ENCODE measurements around the gene CXCL1. TPM values are rescaled to one million over a fixed set of nuclear protein-coding genes. Genes with fewer than 3 reads are reported as not detected.

Gene CXCL1
- total RNA-seq, 2 donors from 2014 or later = 17.1 to 52.7 TPM

DNA sequence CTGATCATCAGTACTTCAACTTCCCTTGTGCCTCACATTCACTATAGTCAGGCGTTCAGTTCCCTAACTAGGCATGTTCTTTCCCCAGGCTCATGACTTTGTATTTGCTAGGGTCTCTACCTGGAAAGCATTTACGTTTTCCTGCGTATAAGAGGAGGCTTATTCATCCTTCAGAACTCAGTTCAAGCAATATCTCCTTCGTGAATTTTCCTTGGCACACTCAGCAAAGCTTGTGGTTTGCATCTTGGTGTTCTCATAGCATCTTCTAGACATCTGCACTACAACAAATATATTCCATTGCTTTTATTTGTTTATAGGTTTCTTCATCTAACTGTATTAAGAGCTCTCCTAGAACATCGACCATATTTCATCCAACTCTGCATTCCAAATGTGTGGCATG lies 30.1 kb upstream of the CXCL1 start:
- ATAC-seq (no peak), DNase-seq (no peak)
- TF ChIP-seq POLR2A (IDR thresholded peaks at IDR 0.05) = no peak
- TF ChIP-seq, protein P1, sequence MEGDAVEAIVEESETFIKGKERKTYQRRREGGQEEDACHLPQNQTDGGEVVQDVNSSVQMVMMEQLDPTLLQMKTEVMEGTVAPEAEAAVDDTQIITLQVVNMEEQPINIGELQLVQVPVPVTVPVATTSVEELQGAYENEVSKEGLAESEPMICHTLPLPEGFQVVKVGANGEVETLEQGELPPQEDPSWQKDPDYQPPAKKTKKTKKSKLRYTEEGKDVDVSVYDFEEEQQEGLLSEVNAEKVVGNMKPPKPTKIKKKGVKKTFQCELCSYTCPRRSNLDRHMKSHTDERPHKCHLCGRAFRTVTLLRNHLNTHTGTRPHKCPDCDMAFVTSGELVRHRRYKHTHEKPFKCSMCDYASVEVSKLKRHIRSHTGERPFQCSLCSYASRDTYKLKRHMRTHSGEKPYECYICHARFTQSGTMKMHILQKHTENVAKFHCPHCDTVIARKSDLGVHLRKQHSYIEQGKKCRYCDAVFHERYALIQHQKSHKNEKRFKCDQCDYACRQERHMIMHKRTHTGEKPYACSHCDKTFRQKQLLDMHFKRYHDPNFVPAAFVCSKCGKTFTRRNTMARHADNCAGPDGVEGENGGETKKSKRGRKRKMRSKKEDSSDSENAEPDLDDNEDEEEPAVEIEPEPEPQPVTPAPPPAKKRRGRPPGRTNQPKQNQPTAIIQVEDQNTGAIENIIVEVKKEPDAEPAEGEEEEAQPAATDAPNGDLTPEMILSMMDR (IDR thresholded peaks at IDR 0.05) = no peak
- Histone ChIP-seq H3K27me3 (no peaks in the 10 kb centered on the region), H3K9me3 (no peaks in the 10 kb centered on the region), H3K36me3 (replicated peaks in 1 of 2; ENCODE audit: insufficient read depth in 1 of 2, low read depth in 2 of 2) (no peaks in the 10 kb centered on the region), H3K4me3 (no peak overlapping the region), H3K27ac (no peak overlapping the region), H3K4me1 (peaks cover 18% of the 10 kb centered on the region)
- intact Hi-C loops (cut with DNase I) = no loop called here
- WGBS, 2 donors = 64 to 72% methylated on average over 5 of the region's 5 CpGs

DNA sequence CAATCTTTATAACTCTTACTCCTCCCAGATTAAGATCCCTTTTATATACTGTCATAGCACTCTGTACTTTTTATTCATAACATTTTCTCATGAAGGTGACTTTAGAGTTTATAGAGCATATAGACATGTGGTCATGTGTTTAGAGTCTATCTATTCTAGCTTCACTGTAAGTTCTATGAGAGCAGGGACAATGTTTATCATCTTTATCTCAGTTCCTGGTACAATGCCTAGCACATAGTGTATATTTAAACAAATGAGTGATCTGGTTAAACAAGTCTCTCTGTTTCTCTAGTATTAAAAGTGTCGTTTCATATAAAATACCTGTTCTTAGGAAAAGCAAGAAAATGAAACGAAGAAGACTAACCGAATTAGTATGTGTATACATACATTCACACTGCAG lies 29.5 kb upstream of the CXCL1 start:
- intact Hi-C loops (cut with DNase I) = no loop called here
- Histone ChIP-seq H3K36me3 (replicated peaks in 1 of 2; ENCODE audit: insufficient read depth in 1 of 2, low read depth in 2 of 2) (no peaks in the 10 kb centered on the region), H3K9me3 (no peaks in the 10 kb centered on the region), H3K27me3 (no peaks in the 10 kb centered on the region), H3K4me3 (no peak overlapping the region), H3K27ac (no peak overlapping the region), H3K4me1 (peaks cover 18% of the 10 kb centered on the region)
- 64 to 65% methylated on average over 3 of the region's 3 CpGs for WGBS, 2 donors
- ATAC-seq = no peak
- no peak for DNase-seq
- TF ChIP-seq, protein P1 (IDR thresholded peaks at IDR 0.05) = no peak
- TF ChIP-seq POLR2A (IDR thresholded peaks at IDR 0.05) = no peak

DNA sequence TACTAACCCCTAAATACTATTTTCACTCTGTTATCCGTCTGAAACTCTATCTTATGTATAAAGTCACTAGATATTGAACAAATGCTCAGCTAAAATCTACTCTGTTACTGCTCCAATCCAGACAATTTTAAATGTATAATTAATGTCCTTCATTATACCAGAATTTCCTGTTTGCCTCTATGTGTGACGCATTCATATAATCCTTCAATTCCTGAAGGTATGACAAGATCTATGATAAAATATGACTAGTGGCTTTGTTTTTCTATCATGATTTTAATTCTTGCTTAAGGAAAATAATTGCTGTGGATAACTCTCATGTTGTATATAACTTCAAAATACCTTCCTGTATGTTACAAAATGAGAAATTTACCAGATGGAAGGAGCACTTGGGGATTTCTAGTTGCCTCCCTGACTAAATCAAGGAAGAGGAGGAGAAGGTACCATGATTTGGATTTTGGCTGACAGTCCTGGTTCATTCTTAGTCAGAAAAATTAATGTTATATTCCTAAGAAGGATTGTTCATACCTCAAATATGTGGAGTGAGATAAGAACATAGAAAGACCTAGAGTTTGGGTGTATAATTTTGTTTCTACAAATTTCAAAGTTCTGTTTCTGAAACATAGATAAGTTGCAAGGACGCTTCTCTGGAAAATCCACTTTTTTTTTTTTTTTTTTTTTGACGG lies 27.8 kb upstream of the CXCL1 start:
- intact Hi-C loops (cut with DNase I) = no loop called here
- no peaks in the 10 kb centered on the region for H3K27me3 ChIP-seq
- WGBS, 2 donors = 59 to 70% methylated on average over 4 of the region's 4 CpGs
- DNase-seq = no peak
- ATAC-seq = no peak
- no peaks in the 10 kb centered on the region for H3K9me3 ChIP-seq
- no peaks in the 10 kb centered on the region for H3K36me3 ChIP-seq (replicated peaks in 1 of 2; ENCODE audit: insufficient read depth in 1 of 2, low read depth in 2 of 2)
- no peak overlapping the region for H3K4me3 ChIP-seq
- H3K27ac ChIP-seq = no peak overlapping the region
- peaks cover 15% of the 10 kb centered on the region for H3K4me1 ChIP-seq
- TF ChIP-seq POLR2A (IDR thresholded peaks at IDR 0.05) = no peak
- TF ChIP-seq, protein P1 (IDR thresholded peaks at IDR 0.05) = no peak

DNA sequence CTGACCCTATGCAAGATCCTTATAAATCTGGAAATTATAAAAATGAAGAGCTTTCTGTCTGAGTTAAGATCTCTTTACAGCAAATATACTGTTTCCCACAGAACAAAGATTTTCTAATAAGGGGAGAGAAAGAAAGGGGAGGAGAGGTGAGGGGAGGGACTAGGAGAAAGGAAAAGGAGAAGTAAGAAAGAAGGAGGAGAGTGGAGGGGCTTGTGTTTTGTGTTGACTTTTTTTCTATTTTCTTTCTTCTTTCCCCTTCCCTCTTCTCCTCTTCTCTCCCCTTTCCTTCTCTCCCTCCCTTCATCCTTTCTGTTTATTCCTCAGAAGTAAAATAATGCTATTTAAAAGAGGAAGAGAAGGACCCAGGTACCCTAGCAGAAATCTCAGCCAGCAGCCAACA lies 26.5 kb upstream of the CXCL1 start:
- TF ChIP-seq, protein P1 (IDR thresholded peaks at IDR 0.05) = no peak
- TF ChIP-seq POLR2A (IDR thresholded peaks at IDR 0.05) = no peak
- no peaks in the 10 kb centered on the region for H3K27me3 ChIP-seq
- DNase-seq (no peak), ATAC-seq (no peak)
- no peaks in the 10 kb centered on the region for H3K36me3 ChIP-seq (replicated peaks in 1 of 2; ENCODE audit: insufficient read depth in 1 of 2, low read depth in 2 of 2)
- intact Hi-C loops (cut with DNase I) = no loop called here
- H3K9me3 ChIP-seq = no peaks in the 10 kb centered on the region
- H3K4me1 ChIP-seq = peaks cover 5% of the 10 kb centered on the region
- no peak overlapping the region for H3K4me3 ChIP-seq
- H3K27ac ChIP-seq = no peak overlapping the region

DNA sequence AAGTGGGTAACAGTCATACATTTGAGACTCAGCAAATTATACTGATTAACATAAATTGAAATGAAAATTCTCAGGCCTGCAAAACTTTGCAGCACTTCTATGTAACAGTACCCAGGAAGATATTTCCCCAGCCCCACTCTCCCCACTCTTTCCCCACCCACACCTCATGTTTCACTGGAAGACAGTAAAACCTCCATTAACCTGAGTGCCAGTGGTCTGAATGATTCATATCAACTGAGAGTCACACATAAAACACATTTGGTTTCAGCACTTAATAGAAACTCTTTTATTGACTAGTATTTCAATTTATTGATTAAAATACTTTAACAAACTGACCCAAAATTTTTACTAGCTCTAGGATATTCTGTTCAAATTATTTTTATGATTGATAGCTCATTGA lies 25.8 kb upstream of the CXCL1 start:
- H3K4me3 ChIP-seq = no peak overlapping the region
- ATAC-seq (no peak), DNase-seq (no peak)
- H3K36me3 ChIP-seq (replicated peaks in 1 of 2; ENCODE audit: insufficient read depth in 1 of 2, low read depth in 2 of 2) = no peaks in the 10 kb centered on the region
- intact Hi-C loops (cut with DNase I) = no loop called here
- no peak overlapping the region for H3K27ac ChIP-seq
- TF ChIP-seq POLR2A (IDR thresholded peaks at IDR 0.05) = no peak
- TF ChIP-seq, protein P1 (IDR thresholded peaks at IDR 0.05) = no peak
- no peaks in the 10 kb centered on the region for H3K27me3 ChIP-seq
- H3K9me3 ChIP-seq = no peaks in the 10 kb centered on the region
- H3K4me1 ChIP-seq = peaks cover 5% of the 10 kb centered on the region

Measured in body of pancreas (tissue), 4 donors.